ENCODE data around the gene NLRP10.

The NLRP10 gene

DNA sequence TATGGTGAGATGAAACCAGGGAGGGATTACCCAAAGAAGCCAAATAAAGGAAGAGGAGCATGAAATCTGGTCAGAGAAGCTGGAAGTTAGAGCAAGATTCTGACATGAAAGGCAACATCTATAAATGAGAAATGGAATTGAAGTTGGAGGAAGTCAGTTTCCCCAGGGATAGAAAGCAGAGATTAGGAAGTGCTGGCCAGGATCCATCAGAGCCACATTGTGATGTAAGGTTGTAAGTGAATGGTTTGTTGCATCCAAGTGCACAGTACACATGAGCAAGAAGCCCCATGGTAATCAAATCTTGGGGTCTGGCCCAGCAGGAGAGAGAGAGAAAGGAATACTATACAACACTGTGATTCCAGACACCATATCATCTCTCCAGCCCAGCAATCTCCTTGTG, 6.6 kb upstream of the NLRP10 start:
- DNase-seq = no peak

DNA sequence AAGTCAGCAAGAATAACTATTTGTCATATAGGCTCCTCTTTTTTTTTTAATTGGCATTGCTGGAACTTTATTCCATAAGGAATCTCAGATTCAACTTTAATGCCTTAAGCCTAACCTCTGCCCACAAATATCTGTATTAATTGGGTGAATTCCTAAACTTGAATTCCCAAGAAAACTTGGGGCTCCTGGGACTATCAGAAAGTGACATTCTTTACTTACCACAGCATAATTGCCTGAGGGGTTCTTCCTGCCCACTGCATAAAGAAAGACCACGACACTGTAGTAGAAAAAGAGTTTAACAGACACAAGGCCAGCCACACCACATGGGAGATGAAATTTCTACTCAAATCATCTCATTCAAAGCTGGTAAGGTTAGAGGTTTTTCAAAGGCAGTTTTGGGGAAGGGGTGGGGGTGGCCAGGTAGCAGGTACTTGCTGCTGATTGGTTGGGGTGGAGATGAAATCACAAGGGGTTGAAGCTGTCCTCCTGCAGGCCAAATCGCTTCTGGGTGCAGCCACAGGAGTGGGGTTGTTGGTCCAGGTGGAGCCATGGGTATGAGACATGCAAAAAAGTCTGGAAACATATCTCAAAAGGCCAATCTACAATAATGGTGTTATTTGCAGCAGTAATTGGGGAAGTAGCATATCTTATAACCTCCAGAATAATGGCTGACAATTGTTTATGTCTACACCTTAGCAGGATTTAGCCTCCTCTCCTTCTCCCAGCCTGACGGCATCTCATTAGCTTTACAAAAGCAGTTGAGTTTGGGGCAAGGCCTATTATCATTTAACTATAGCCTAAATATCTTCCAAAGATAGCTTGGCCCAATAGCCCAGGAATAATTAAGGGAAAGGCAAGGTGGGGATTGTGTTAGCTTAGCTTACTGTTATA, 4.8 kb upstream of the NLRP10 start:
- DNase-seq = no peak

DNA sequence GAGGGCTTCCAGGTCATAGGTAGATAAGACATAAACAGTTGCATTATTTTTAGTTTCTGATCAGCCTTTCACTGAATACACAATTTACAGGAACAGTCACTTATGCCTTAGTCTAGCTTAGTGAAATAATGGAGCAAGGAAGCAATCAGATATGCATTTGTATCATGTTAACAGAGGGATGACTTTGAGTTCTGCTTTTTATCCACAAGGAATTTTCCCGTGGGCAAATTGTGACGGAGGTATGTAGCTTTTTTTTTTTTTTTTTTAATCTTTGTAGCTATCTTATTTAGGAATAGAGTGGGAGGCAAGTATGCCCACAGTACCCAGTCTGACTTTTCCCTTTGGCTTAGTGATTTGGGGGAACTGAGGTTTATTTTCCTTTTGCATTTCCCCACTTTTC, 3.4 kb upstream of the NLRP10 start:
- no peak for DNase-seq

GRCh38 chr11:7967826-7968225, 2.6 kb upstream of the NLRP10 start:
- DNase-seq = no peak

GRCh38 chr11:7967097-7967496, 1.9 kb upstream of the NLRP10 start:
- DNase-seq = no peak

- no peak for DNase-seq
Measured at GRCh38 chr11:7964873-7965272, 374 bp downstream of the NLRP10 start.

GRCh38 chr11:7964261-7964660, 986 bp downstream of the NLRP10 start:
- no peak for DNase-seq

GRCh38 chr11:7955191-7955590, 10.1 kb downstream of the NLRP10 start:
- DNase-seq = no peak

- no peak for DNase-seq
Measured at GRCh38 chr11:7949934-7950333, 15.3 kb downstream of the NLRP10 start.

- no peak for DNase-seq
Measured at GRCh38 chr11:7944123-7944522, 21.1 kb downstream of the NLRP10 start.

- DNase-seq = no peak
Measured at GRCh38 chr11:7941608-7942007, 23.6 kb downstream of the NLRP10 start, which contains the start of gene OR10A3. TSS of gene OR10A3 (minus strand) at chr11:7941708. CDS start at chr11:7939520, 2,188 bp downstream.

GRCh38 chr11:7941146-7941545, 24.1 kb downstream of the NLRP10 start:
- no peak for DNase-seq

- no peak for DNase-seq
Measured at GRCh38 chr11:7936615-7937014, 28.6 kb downstream of the NLRP10 start.

- DNase-seq = no peak
Measured at GRCh38 chr11:7931168-7931567, 34.1 kb downstream of the NLRP10 start, which contains the start of gene OR10A6. TSS of gene OR10A6 (minus strand) at chr11:7931268. CDS start at chr11:7928662, 2,606 bp downstream.

- DNase-seq = no peak
Measured at GRCh38 chr11:7927635-7928034, 37.6 kb downstream of the NLRP10 start.

DNA sequence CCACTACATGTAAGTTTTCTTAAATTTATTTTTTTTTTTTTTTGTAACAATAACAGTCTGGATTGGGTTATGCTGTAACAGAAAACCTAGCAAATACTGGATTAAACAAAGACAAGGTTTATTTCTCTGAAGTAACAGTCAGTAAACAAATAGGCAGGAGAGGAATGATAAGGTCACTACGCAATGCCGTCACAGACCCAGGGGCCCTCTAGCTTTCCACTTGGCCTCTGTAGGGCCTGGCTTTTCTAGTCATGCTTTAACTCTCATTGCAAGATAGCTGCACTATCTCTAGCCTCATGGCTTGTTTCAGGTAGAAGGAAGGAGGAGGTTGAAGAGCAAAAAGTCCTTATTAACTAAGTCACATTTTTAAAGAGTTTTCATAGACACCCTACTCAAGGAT, 40.7 kb downstream of the NLRP10 start:
- no peak for DNase-seq

DNA sequence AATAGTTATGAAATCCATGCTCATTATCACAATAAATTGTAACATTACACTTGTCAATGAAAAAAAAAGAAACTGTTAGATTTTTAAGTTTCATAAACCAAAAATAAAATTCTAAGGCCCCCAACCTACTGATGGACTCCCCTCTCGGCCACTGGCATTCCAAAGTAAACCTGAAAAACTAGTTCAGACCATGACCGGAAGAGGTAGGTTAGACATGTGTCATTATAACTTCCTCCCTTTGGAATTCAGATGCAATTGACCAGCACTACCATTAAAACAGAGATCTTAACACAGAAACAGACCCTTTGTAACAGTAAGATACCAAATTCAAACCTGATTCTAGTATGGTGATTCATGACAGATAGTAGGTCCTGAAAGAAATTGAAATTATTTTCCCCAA, 47.1 kb downstream of the NLRP10 start:
- no peak for DNase-seq
